ENCODE measurements around the gene SLC47A2.
"Not testable (repeated sequence)": the region's sequence is repeated elsewhere in the genome, so short reads cannot be mapped to it uniquely, and the experiment has no call there.

DNA sequence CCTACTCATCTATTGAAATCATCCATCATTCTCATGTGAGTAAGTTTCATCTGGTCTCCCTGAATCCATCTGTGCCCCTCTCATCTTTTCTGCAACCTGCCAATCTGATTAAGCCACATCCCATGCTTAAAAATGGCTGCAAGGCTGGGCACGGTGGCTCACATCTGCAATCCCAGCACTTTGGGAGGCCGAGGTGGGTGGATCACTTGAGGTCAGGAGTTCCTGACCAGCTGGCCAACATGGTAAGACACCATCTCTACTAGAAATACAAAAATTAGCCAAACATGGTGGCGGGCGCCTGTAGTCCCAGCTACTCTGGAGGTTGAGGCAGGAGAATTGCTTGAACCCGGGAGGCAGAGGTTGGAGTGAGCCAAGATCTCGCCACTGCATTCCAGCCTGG, 47.6 kb upstream of the SLC47A2 start:
- TF ChIP-seq, protein P1, sequence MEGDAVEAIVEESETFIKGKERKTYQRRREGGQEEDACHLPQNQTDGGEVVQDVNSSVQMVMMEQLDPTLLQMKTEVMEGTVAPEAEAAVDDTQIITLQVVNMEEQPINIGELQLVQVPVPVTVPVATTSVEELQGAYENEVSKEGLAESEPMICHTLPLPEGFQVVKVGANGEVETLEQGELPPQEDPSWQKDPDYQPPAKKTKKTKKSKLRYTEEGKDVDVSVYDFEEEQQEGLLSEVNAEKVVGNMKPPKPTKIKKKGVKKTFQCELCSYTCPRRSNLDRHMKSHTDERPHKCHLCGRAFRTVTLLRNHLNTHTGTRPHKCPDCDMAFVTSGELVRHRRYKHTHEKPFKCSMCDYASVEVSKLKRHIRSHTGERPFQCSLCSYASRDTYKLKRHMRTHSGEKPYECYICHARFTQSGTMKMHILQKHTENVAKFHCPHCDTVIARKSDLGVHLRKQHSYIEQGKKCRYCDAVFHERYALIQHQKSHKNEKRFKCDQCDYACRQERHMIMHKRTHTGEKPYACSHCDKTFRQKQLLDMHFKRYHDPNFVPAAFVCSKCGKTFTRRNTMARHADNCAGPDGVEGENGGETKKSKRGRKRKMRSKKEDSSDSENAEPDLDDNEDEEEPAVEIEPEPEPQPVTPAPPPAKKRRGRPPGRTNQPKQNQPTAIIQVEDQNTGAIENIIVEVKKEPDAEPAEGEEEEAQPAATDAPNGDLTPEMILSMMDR (IDR thresholded peaks at IDR 0.05; ENCODE audit: poor library complexity, severe bottlenecking) = not testable (repeated sequence)
- TF ChIP-seq RAD21 (conservative IDR thresholded peaks at IDR 0.05); POLR2AphosphoS5 (IDR thresholded peaks at IDR 0.05); TAF1 (IDR thresholded peaks at IDR 0.05; ENCODE audit: low read depth); EP300 (conservative IDR thresholded peaks at IDR 0.05; ENCODE audit: poor library complexity, severe bottlenecking); MXI1 (conservative IDR thresholded peaks at IDR 0.05; ENCODE audit: poor library complexity, severe bottlenecking); SMC3 (conservative IDR thresholded peaks at IDR 0.05; ENCODE audit: poor library complexity): not testable (repeated sequence)
- TF ChIP-seq, protein P2, sequence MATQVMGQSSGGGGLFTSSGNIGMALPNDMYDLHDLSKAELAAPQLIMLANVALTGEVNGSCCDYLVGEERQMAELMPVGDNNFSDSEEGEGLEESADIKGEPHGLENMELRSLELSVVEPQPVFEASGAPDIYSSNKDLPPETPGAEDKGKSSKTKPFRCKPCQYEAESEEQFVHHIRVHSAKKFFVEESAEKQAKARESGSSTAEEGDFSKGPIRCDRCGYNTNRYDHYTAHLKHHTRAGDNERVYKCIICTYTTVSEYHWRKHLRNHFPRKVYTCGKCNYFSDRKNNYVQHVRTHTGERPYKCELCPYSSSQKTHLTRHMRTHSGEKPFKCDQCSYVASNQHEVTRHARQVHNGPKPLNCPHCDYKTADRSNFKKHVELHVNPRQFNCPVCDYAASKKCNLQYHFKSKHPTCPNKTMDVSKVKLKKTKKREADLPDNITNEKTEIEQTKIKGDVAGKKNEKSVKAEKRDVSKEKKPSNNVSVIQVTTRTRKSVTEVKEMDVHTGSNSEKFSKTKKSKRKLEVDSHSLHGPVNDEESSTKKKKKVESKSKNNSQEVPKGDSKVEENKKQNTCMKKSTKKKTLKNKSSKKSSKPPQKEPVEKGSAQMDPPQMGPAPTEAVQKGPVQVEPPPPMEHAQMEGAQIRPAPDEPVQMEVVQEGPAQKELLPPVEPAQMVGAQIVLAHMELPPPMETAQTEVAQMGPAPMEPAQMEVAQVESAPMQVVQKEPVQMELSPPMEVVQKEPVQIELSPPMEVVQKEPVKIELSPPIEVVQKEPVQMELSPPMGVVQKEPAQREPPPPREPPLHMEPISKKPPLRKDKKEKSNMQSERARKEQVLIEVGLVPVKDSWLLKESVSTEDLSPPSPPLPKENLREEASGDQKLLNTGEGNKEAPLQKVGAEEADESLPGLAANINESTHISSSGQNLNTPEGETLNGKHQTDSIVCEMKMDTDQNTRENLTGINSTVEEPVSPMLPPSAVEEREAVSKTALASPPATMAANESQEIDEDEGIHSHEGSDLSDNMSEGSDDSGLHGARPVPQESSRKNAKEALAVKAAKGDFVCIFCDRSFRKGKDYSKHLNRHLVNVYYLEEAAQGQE (IDR thresholded peaks at IDR 0.05; ENCODE audit: borderline replicate concordance) = not testable (repeated sequence)
